Panc1 (cell line): ENCODE measurements around the gene DPH1. TPM values are rescaled to one million over a fixed set of nuclear protein-coding genes. Genes with fewer than 3 reads are reported as not detected.

Experiments
- ATAC-seq: fragments of 200-7000 bp; cut with Tn5 transposase; 2 replicates; pipeline ENCODE4 v1.9.1; 2020; ENCODE audit warnings: mild to moderate bottlenecking, moderate library complexity
- BruUV-seq: library from RNA; stranded (reverse); fragments of 400-500 nt; replicated peaks from 2 replicates; lab custom pipeline; 2021; lab: Mats Ljungman, UMichigan
- CTCF ChIA-PET: fragments of 300-600 bp; sonication (Branson Sonifier 250); formaldehyde crosslinking; loops from one replicate; lab custom pipeline; 2022; ENCODE audit warnings: antibody characterized with exemption; lab: Charles Lee
- POLR2A ChIA-PET: fragments of 300-600 bp; sonication (Branson Sonifier 250); formaldehyde crosslinking; loops from one replicate; lab custom pipeline; 2022; ENCODE audit warnings: antibody characterized with exemption; lab: Charles Lee
- DNase-seq: peaks from one replicate; pipeline ENCODE4 v3.0.0-alpha.2; 2010; ENCODE audit warnings: low read depth, low spot score
- H3K27ac ChIP-seq: 2 replicates; pipeline ENCODE4 v1.5.1; 2011; ENCODE audit warnings: mild to moderate bottlenecking, low read length, inconsistent platforms
- H3K27me3 ChIP-seq: fragments of 200-500 bp; sonication (Bioruptor generic); 2 replicates; pipeline ENCODE4 v1.6.0; 2014; ENCODE audit warnings: low read length, inconsistent platforms; ENCODE audit not compliant: control insufficient read depth, insufficient read depth
- H3K36me3 ChIP-seq: fragments of 200-500 bp; sonication (Bioruptor generic); 2 replicates; pipeline ENCODE4 v1.5.1; 2014; ENCODE audit warnings: inconsistent platforms, mild to moderate bottlenecking, low read length, moderate library complexity; ENCODE audit not compliant: control insufficient read depth, insufficient read depth
- H3K4me1 ChIP-seq: 2 replicates; pipeline ENCODE4 v1.5.1; 2011; ENCODE audit warnings: inconsistent platforms, mild to moderate bottlenecking, low read length, moderate library complexity; ENCODE audit not compliant: control insufficient read depth, insufficient read depth
- H3K4me3 ChIP-seq, 2 experiments: 2 replicates each; pipeline ENCODE4 v1.5.1; 2011 to 2012; ENCODE audit warnings: low read depth in 2 of 2, low read length in 2 of 2, mild to moderate bottlenecking in 2 of 2, inconsistent platforms in 1 of 2, moderate library complexity in 1 of 2
- H3K9me3 ChIP-seq: fragments of 200-500 bp; sonication (Bioruptor generic); 2 replicates; pipeline ENCODE4 v1.5.1; 2014; ENCODE audit warnings: low read depth, mild to moderate bottlenecking, inconsistent platforms, low read length, moderate library complexity; ENCODE audit not compliant: control insufficient read depth, insufficient read depth
- POLR2AphosphoS5 ChIP-seq: IDR thresholded peaks from 2 replicates; pipeline ENCODE4 v1.6.1; 2012; ENCODE audit warnings: mild to moderate bottlenecking, low read depth, low read length, moderate library complexity
- SIN3A ChIP-seq: IDR thresholded peaks from 2 replicates; pipeline ENCODE4 v1.6.1; 2012; ENCODE audit warnings: low read depth, mild to moderate bottlenecking, low read length, moderate library complexity, borderline replicate concordance; ENCODE audit not compliant: insufficient read depth
- TCF7L2 ChIP-seq: IDR thresholded peaks from 2 replicates; pipeline ENCODE4 v1.6.1; 2011; ENCODE audit warnings: mild to moderate bottlenecking, low read depth, low read length, inconsistent platforms
- in situ Hi-C: cut with HindIII; loops from 2 replicates; pipeline ENCODE4 v1.10.0; 2016; ENCODE audit warnings: low sequenced_read_pairs, low pct_unique_long_range_greater_than_20kb
- intact Hi-C: fragments of 100-400 bp; cut with micrococcal nuclease; formaldehyde crosslinking; loops from one replicate; pipeline ENCODE4 v1.10.0; 2022; ENCODE audit not compliant: unreplicated experiment
- total RNA-seq: library from RNA; stranded (reverse); gene quantifications from one replicate; pipeline ENCODE4 v1.2.1, GENCODE V29; 2021; ENCODE audit not compliant: unreplicated experiment
- TF ChIP-seq, protein P1 (sequence below): fragments of 450-650 bp; IDR thresholded peaks from 2 replicates; pipeline ENCODE4 v1.5.1; 2017; ENCODE audit warnings: mild to moderate bottlenecking
- TF ChIP-seq, protein P2 (sequence below), 2 experiments: IDR thresholded peaks; 2 replicates each; pipeline ENCODE4 v1.6.1; 2011 to 2012; ENCODE audit warnings: low read depth in 2 of 2, control low read depth in 1 of 2, low read length in 1 of 2, mild to moderate bottlenecking in 1 of 2, moderate library complexity in 1 of 2; ENCODE audit not compliant: insufficient read depth in 1 of 2

Gene DPH1
- total RNA-seq, 1 experiment from 2014 or later: 24.3 TPM

DNA sequence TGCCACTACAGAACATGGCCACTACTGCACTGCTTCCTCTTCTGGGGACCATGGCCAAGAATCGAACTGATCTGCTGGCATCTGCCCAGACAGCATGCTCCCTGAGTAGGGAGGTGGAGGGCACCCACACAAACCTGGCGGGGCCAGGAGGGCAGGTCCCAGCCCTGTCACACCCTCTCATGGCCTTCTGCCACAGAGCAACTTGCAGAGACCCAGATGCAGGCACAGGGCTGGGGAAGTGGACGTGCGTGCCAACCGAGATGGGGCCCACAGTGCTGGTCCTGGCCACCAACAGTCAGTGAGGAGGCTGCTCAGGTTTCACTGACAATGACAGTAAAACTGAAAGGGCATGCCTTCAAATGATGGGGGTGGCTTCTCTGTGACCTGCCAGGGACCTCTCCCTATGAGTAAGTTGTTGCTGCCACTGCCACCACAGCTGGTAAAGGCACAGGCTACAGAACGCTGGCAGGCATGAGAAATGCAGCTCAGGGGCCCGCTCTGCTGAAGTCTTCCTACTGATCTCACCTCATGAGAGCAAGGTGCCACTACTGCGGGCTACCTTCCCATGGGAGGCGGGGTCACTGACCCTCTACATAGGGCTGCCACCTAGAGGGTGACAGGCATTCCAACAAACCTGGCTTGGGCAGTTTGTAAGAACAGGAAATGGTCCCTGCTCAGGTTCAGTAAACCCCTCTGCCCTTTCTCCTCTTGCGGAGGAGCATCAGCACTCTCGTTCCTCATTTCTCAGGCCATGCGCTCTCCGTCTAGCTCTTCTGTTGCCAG lies 40.5 kb downstream of the DPH1 start:
- Histone ChIP-seq H3K9me3 (no peaks in the 10 kb centered on the region), H3K36me3 (no peaks in the 10 kb centered on the region; the same call in 1 of the 2 replicates), H3K27me3 (no peaks in the 10 kb centered on the region), H3K27ac (no peak overlapping the region), H3K4me3 (no peak overlapping the region), H3K4me1 (no peaks in the 10 kb centered on the region)
- intact Hi-C loops (no loop called here), in situ Hi-C loops (no loop called here)
- no peak for DNase-seq
- TF ChIP-seq, protein P1, sequence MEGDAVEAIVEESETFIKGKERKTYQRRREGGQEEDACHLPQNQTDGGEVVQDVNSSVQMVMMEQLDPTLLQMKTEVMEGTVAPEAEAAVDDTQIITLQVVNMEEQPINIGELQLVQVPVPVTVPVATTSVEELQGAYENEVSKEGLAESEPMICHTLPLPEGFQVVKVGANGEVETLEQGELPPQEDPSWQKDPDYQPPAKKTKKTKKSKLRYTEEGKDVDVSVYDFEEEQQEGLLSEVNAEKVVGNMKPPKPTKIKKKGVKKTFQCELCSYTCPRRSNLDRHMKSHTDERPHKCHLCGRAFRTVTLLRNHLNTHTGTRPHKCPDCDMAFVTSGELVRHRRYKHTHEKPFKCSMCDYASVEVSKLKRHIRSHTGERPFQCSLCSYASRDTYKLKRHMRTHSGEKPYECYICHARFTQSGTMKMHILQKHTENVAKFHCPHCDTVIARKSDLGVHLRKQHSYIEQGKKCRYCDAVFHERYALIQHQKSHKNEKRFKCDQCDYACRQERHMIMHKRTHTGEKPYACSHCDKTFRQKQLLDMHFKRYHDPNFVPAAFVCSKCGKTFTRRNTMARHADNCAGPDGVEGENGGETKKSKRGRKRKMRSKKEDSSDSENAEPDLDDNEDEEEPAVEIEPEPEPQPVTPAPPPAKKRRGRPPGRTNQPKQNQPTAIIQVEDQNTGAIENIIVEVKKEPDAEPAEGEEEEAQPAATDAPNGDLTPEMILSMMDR: no peak
- TF ChIP-seq, protein P2, sequence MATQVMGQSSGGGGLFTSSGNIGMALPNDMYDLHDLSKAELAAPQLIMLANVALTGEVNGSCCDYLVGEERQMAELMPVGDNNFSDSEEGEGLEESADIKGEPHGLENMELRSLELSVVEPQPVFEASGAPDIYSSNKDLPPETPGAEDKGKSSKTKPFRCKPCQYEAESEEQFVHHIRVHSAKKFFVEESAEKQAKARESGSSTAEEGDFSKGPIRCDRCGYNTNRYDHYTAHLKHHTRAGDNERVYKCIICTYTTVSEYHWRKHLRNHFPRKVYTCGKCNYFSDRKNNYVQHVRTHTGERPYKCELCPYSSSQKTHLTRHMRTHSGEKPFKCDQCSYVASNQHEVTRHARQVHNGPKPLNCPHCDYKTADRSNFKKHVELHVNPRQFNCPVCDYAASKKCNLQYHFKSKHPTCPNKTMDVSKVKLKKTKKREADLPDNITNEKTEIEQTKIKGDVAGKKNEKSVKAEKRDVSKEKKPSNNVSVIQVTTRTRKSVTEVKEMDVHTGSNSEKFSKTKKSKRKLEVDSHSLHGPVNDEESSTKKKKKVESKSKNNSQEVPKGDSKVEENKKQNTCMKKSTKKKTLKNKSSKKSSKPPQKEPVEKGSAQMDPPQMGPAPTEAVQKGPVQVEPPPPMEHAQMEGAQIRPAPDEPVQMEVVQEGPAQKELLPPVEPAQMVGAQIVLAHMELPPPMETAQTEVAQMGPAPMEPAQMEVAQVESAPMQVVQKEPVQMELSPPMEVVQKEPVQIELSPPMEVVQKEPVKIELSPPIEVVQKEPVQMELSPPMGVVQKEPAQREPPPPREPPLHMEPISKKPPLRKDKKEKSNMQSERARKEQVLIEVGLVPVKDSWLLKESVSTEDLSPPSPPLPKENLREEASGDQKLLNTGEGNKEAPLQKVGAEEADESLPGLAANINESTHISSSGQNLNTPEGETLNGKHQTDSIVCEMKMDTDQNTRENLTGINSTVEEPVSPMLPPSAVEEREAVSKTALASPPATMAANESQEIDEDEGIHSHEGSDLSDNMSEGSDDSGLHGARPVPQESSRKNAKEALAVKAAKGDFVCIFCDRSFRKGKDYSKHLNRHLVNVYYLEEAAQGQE (IDR thresholded peaks at IDR 0.05; ENCODE audit: insufficient read depth in 1 of 2, low read depth in 2 of 2, low read length in 1 of 2): no peak
- no peak for TF ChIP-seq SIN3A
- no peak for TF ChIP-seq TCF7L2
- TF ChIP-seq POLR2AphosphoS5: no peak
- no TSS peak for BruUV-seq
- ChIA-PET CTCF (interaction anchor here (0.6 kb wide), 1 partner anchor 60 kb away, joined by 3 read pairs; no protein-coding TSS in a partner anchor), POLR2A (no interaction called here)
- ATAC-seq: no peak

DNA sequence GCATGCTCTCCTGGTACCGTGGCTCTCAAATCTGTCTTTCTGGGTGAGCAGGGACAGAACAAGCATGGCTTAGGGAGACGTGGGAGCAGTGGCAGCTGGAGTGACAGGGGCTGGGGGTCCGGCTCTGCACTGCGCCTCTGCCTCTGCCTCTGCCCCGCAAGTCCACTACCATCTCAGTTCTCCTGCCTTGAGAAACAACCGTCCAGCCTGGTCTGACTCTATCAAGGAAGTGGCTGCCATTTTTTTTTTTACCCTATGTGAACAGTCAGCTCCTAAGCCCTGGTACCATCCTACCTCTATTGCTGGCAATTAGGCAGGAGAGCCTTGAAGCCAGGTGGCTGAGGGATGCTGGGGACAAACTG lies 41.1 kb downstream of the DPH1 start:
- no peaks in the 10 kb centered on the region; the same call in 1 of the 2 replicates for H3K36me3 ChIP-seq
- no peaks in the 10 kb centered on the region for H3K4me1 ChIP-seq
- H3K9me3 ChIP-seq: no peaks in the 10 kb centered on the region
- H3K27me3 ChIP-seq: no peaks in the 10 kb centered on the region
- ATAC-seq (no peak), DNase-seq (no peak)
- TF ChIP-seq SIN3A: no peak
- TF ChIP-seq, protein P2 (IDR thresholded peaks at IDR 0.05; ENCODE audit: insufficient read depth in 1 of 2, low read depth in 2 of 2, low read length in 1 of 2): no peak
- no peak for TF ChIP-seq POLR2AphosphoS5
- TF ChIP-seq, protein P1: no peak
- no peak for TF ChIP-seq TCF7L2
- no peak overlapping the region for H3K4me3 ChIP-seq
- ChIA-PET POLR2A (no interaction called here), CTCF (interaction anchor here (0.6 kb wide), 1 partner anchor 60 kb away, joined by 3 read pairs; no protein-coding TSS in a partner anchor)
- H3K27ac ChIP-seq: no peak overlapping the region
- no TSS peak for BruUV-seq
- in situ Hi-C loops (no loop called here), intact Hi-C loops (no loop called here)
